ENCODE measurements around the gene NT5DC4.

NT5DC4 gene

GRCh38 chr2:112724591-112725525, 4.0 kb downstream of the NT5DC4 start:
- peak; percentile 46 for DNase-seq

- DNase-seq = no peak
Measured at GRCh38 chr2:112725545-112726457, 5.0 kb downstream of the NT5DC4 start.

GRCh38 chr2:112726487-112727190, 5.8 kb downstream of the NT5DC4 start:
- DNase-seq = peak; percentile 94

GRCh38 chr2:112727276-112728028, 6.6 kb downstream of the NT5DC4 start:
- no peak for DNase-seq

- no peak for DNase-seq
Measured at GRCh38 chr2:112728029-112728362, 7.2 kb downstream of the NT5DC4 start.

- no peak for DNase-seq
Measured at GRCh38 chr2:112728378-112729175, 7.8 kb downstream of the NT5DC4 start.

GRCh38 chr2:112730216-112730615, 9.4 kb downstream of the NT5DC4 start:
- no peak for DNase-seq

GRCh38 chr2:112730791-112731190, 10.0 kb downstream of the NT5DC4 start:
- no peak for DNase-seq

GRCh38 chr2:112731479-112731878, 10.7 kb downstream of the NT5DC4 start:
- DNase-seq = no peak

GRCh38 chr2:112733456-112733855, 12.6 kb downstream of the NT5DC4 start:
- DNase-seq = no peak

GRCh38 chr2:112733871-112734270, 13.1 kb downstream of the NT5DC4 start:
- DNase-seq = no peak

- no peak for DNase-seq
Measured at GRCh38 chr2:112737542-112738232, 16.9 kb downstream of the NT5DC4 start.

- DNase-seq = no peak
Measured at GRCh38 chr2:112740527-112740926, 19.7 kb downstream of the NT5DC4 start.

- peak; percentile 79 for DNase-seq
Measured at GRCh38 chr2:112749755-112750559, 29.1 kb downstream of the NT5DC4 start.

- no peak for DNase-seq
Measured at GRCh38 chr2:112750560-112750843, 29.7 kb downstream of the NT5DC4 start.

- DNase-seq = no peak
Measured at GRCh38 chr2:112751451-112752197, 30.8 kb downstream of the NT5DC4 start.

GRCh38 chr2:112752667-112753066, 31.8 kb downstream of the NT5DC4 start:
- DNase-seq = no peak

- no peak for DNase-seq
Measured at GRCh38 chr2:112754564-112754963, 33.7 kb downstream of the NT5DC4 start.

- DNase-seq = no peak
Measured at GRCh38 chr2:112755444-112755843, 34.6 kb downstream of the NT5DC4 start.
